ENCODE results near the gene SPDYE5.
"Not testable (repeated sequence)": the region's sequence is repeated elsewhere in the genome, so short reads cannot be mapped to it uniquely, and the experiment has no call there.

SPDYE5 gene

DNA sequence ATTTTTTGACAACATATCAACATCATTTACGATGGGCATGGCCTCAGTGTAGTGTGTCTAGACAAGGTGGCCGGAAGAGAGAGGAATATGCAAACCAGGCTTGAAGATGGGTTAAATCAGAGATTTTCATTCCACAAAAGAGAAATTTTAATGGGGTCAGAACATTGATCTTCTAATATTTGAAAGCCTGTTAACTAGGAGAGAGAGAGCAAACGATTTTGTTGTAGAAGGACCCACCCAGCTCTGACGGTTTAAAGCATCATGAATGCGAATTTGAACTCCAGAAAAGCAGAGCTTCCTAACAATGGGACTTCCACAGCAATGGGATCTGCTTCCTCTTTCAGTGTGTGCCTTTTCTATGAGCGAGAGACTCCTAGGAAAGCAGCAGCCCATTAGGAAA, at the start of gene SPDYE5:
SPDYE5 (plus strand) TSS at position 301 of the 400 bp plus-strand sequence. CDS start 1,728 bp downstream, outside the sequence.
- not testable (repeated sequence) for H3K9me3 Mint-ChIP-seq; H3K4me3 Mint-ChIP-seq; H3K36me3 Mint-ChIP-seq (ENCODE audit: low read depth); H3K4me1 Mint-ChIP-seq; H3K27me3 Mint-ChIP-seq (ENCODE audit: low read depth); H3K27ac Mint-ChIP-seq

GRCh38 chr7:75442465-75443111, 49.5 kb upstream of the SPDYE5 start:
- H3K4me3 Mint-ChIP-seq = peak overlapping the region; percentile 93 to 96 (median 96)
- peaks cover 25% of the 10 kb centered on the region for H3K36me3 Mint-ChIP-seq (ENCODE audit: low read depth)
- H3K4me1 Mint-ChIP-seq = not testable (repeated sequence)

GRCh38 chr7:75449946-75450345, 42.2 kb upstream of the SPDYE5 start:
- not testable (repeated sequence) for H3K27me3 Mint-ChIP-seq (ENCODE audit: low read depth); H3K9me3 Mint-ChIP-seq; H3K4me1 Mint-ChIP-seq; H3K36me3 Mint-ChIP-seq (ENCODE audit: low read depth); H3K4me3 Mint-ChIP-seq; H3K27ac Mint-ChIP-seq

More at GRCh38 chr7:75442465-75443111, 49.5 kb upstream of the SPDYE5 start:
- H3K27me3 Mint-ChIP-seq (ENCODE audit: low read depth); H3K9me3 Mint-ChIP-seq: not testable (repeated sequence)
- H3K27ac Mint-ChIP-seq = peak overlapping the region; percentile 89 to 98 (median 97)

- not testable (repeated sequence) for H3K27ac Mint-ChIP-seq; H3K36me3 Mint-ChIP-seq (ENCODE audit: low read depth); H3K4me1 Mint-ChIP-seq; H3K9me3 Mint-ChIP-seq; H3K4me3 Mint-ChIP-seq; H3K27me3 Mint-ChIP-seq (ENCODE audit: low read depth)
- TF ChIP-seq CTCF (IDR thresholded peaks at IDR 0.05; ENCODE audit: unreplicated experiment in 3 of 3) = peak; percentile 48 to 52 (median 49)
These were observed 39.6 kb upstream of the SPDYE5 start for GRCh38 chr7:75452494-75452955.

DNA sequence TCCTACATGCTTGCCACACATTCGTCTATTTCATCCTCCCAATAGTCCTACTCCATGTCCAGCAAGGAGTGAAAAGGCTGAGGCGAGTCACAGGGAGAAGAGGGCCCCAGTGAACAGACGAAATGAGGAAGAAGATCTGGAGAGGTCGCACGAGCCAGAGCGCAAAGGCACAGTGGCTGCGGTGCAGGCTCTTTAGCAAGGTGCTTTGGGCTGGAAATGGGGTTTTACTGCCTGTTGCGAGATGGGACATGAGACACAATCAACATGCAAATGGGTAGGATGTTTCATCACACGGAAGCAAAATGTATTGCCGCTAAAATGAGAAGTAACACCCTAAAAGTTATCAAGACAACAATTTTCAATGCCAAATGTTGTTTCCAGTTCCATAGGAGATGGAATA, 35.7 kb upstream of the SPDYE5 start:
- H3K27ac Mint-ChIP-seq; H3K27me3 Mint-ChIP-seq (ENCODE audit: low read depth); H3K9me3 Mint-ChIP-seq; H3K4me3 Mint-ChIP-seq; H3K4me1 Mint-ChIP-seq: not testable (repeated sequence)
- peaks cover 11% of the 10 kb centered on the region for H3K36me3 Mint-ChIP-seq (ENCODE audit: low read depth)

- H3K9me3 Mint-ChIP-seq = not testable (repeated sequence)
These were observed 34.1 kb upstream of the SPDYE5 start for GRCh38 chr7:75458034-75458433.

DNA sequence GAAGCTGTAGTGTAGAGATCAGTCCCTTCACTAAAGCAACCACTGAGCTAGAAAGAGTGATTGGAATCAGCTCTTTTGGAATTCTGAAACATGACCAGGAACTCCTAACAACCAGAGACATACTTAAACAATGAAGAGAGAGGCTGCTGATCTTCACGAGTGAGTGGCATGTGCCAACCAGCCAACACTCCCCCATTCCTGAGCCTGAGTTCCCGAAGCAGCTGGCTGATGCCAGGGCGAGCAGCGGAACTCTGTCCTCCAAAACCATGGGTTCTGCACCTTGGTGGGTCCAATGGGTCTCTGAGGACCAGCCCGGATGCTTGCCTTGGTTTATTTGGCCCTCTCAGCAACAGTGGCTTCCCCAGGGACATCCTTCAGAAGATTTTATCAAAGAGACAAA, 31.6 kb upstream of the SPDYE5 start:
- H3K27ac Mint-ChIP-seq; H3K9me3 Mint-ChIP-seq; H3K4me1 Mint-ChIP-seq; H3K27me3 Mint-ChIP-seq (ENCODE audit: low read depth); H3K4me3 Mint-ChIP-seq: not testable (repeated sequence)
- H3K36me3 Mint-ChIP-seq (ENCODE audit: low read depth) = peaks cover 12% of the 10 kb centered on the region

More at GRCh38 chr7:75458034-75458433, 34.1 kb upstream of the SPDYE5 start:
- not testable (repeated sequence) for H3K4me1 Mint-ChIP-seq; H3K27ac Mint-ChIP-seq; H3K27me3 Mint-ChIP-seq (ENCODE audit: low read depth); H3K4me3 Mint-ChIP-seq
- peaks cover 11% of the 10 kb centered on the region for H3K36me3 Mint-ChIP-seq (ENCODE audit: low read depth)

DNA sequence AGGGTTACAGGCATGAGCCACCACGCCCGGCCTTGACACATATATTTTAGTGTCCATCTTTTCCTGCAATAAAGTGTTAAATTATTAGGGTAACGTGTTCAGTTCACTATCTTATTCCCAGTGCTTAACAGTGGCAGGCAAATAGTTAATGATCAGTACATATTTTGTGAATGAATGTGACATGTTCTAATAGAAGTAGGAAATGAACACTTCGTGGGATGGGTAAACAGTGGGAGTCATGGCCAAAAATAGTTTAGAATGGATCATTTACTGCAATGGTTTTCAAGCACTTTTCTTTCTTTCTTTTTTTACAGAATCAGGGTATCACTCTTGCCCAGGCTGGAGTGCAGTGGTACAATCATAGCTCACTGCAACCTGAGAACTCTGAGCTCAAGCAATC, 22.0 kb upstream of the SPDYE5 start:
- not testable (repeated sequence) for H3K9me3 Mint-ChIP-seq; H3K27me3 Mint-ChIP-seq (ENCODE audit: low read depth); H3K4me3 Mint-ChIP-seq; H3K27ac Mint-ChIP-seq; H3K4me1 Mint-ChIP-seq
- peaks cover 55% of the 10 kb centered on the region for H3K36me3 Mint-ChIP-seq (ENCODE audit: low read depth)

DNA sequence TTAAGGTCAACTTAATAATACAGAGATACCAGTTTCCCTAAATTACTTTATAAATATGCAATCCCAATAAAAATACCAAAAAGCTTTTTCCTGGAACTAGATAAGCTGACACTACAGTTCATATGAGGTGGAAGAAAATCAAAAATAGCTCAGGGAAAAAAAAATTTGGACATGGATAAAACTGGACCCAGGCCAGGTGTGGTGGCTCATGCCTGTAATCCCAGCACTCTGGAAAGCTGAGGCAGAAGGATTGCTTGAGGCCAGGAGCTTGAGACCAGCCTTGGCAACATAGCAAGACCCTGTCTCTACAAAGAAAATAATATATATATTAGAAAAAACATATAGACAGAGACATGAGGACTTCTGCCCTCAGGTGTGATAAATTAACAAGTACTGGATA, 14.7 kb upstream of the SPDYE5 start:
- not testable (repeated sequence) for H3K4me3 Mint-ChIP-seq; H3K27ac Mint-ChIP-seq; H3K4me1 Mint-ChIP-seq; H3K27me3 Mint-ChIP-seq (ENCODE audit: low read depth); H3K9me3 Mint-ChIP-seq
- H3K36me3 Mint-ChIP-seq (ENCODE audit: low read depth) = peaks cover 20% of the 10 kb centered on the region

GRCh38 chr7:75480313-75480712, 11.8 kb upstream of the SPDYE5 start:
- H3K9me3 Mint-ChIP-seq; H3K4me3 Mint-ChIP-seq; H3K27me3 Mint-ChIP-seq (ENCODE audit: low read depth); H3K27ac Mint-ChIP-seq; H3K4me1 Mint-ChIP-seq: not testable (repeated sequence)
- peaks cover 15% of the 10 kb centered on the region for H3K36me3 Mint-ChIP-seq (ENCODE audit: low read depth)

- H3K36me3 Mint-ChIP-seq (ENCODE audit: low read depth) = peaks cover 12% of the 10 kb centered on the region
- peak overlapping the region; percentile 72 to 92 (median 89) for H3K27ac Mint-ChIP-seq
- H3K9me3 Mint-ChIP-seq; H3K27me3 Mint-ChIP-seq (ENCODE audit: low read depth); H3K4me1 Mint-ChIP-seq: not testable (repeated sequence)
- peak overlapping the region; percentile 93 to 95 (median 93) for H3K4me3 Mint-ChIP-seq
These were observed 6.7 kb upstream of the SPDYE5 start for GRCh38 chr7:75485355-75485978.

DNA sequence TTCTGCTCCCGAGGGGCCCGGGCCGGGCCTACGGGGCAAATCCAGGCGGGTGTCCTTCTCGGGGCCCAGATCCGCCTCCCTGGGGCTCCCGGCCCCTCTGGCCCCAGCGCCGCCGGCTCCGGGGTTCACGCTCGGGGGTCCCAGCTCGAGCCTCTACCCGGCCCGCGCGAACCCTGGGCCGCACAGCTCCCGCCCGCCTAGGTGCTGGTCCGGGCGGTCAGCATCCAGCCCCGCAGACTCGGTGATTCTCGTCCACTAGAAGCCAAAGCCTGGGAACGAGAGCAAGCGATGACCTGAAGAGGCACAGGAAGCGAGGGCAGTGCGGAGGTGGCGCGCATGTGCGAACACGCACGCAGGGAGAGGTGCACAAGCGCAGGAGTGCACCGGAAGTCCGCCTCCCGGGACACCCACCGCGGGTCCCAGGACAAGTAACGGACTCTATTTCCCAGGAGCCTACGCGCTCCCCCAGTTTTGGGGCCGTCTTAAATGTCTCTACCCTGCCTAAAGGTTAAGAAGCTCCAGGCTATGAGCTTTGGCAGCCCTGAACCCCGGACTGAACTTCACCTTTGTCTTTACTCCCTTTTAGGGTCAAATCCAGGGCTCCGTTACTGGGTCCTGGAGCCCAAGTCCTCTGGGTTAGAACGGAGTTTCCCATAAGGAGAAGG, 6.0 kb upstream of the SPDYE5 start, which contains the start of gene POM121C:
POM121C (minus strand) TSS at position 321 of the 665 bp plus-strand sequence. CDS start 44,803 bp downstream, outside the sequence.
- peak within 1 kb of the TSS; percentile 82 to 92 (median 89) for H3K27ac Mint-ChIP-seq
- not testable (repeated sequence) for H3K9me3 Mint-ChIP-seq; H3K27me3 Mint-ChIP-seq (ENCODE audit: low read depth)

DNA sequence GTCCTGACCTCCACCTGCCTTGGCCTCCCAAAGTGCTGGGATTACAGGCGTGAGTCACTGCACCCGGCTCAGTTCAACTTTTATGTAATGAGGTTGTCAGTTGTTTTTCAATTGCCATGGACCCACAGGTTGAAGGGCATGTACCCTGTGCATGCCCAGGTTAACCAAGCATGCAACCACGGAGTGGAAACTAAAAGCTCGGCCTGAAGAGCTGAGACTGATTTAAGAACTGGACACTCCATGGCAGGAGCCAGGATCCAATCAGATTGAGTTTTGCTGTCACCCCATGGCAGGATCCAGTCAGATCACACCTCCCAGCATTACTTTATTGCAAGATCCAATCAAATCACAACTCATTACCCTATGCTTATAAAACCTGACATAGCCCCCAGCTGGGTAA, 16.9 kb downstream of the SPDYE5 start:
- not testable (repeated sequence) for H3K27ac Mint-ChIP-seq; H3K4me3 Mint-ChIP-seq; H3K27me3 Mint-ChIP-seq (ENCODE audit: low read depth); H3K4me1 Mint-ChIP-seq; H3K36me3 Mint-ChIP-seq (ENCODE audit: low read depth); H3K9me3 Mint-ChIP-seq

More for the DNA sequence above, 6.0 kb upstream of the SPDYE5 start, which contains the start of gene POM121C:
- Mint-ChIP-seq H3K36me3 (ENCODE audit: low read depth) (peaks cover 12% of the 10 kb centered on the region), H3K4me3 (peak within 1 kb of the TSS; percentile 93 to 95 (median 93))
- H3K4me1 Mint-ChIP-seq = not testable (repeated sequence)

DNA sequence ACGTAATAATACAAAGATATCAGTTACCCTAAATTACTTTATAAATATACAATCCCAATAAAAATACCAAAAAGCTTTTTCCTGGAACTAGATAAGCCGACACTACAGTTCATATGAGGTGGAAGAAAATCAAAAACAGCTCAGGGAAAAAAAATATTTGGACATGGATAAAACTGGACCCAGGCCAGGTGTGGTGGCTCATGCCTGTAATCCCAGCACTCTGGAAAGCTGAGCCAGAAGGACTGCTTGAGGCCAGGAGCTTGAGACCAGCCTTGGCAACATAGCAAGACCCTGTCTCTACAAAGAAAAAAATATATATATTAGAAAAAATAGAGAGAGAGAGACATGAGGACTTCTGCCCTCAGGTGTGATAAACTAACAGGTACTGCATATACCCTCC, 26.7 kb downstream of the SPDYE5 start:
- not testable (repeated sequence) for H3K27ac Mint-ChIP-seq; H3K4me1 Mint-ChIP-seq; H3K27me3 Mint-ChIP-seq (ENCODE audit: low read depth); H3K4me3 Mint-ChIP-seq
- peaks cover 21% of the 10 kb centered on the region for H3K9me3 Mint-ChIP-seq
- H3K36me3 Mint-ChIP-seq (ENCODE audit: low read depth) = peaks cover 64% of the 10 kb centered on the region

Data from nephron (organoid).